GM18502 (cell line): ENCODE results near the gene C2orf42.
"Not testable (repeated sequence)": the region's sequence is repeated elsewhere in the genome, so short reads cannot be mapped to it uniquely, and the experiment has no call there.

Source experiments
- ATAC-seq: cut with Tn5 transposase; IDR thresholded peaks from one replicate; pipeline ENCODE4 v1.9.1; 2021; ENCODE audit warnings: mild to moderate bottlenecking; ENCODE audit not compliant: unreplicated experiment, poor library complexity

The C2orf42 gene

GRCh38 chr2:70181363-70181956 lies 9.4 kb downstream of the C2orf42 start:
- peak; percentile 79 for ATAC-seq

- ATAC-seq, result no peak
Measured at GRCh38 chr2:70173520-70173919, 17.3 kb downstream of the C2orf42 start.

- not testable (repeated sequence) for ATAC-seq
Measured at GRCh38 chr2:70169654-70170245, 21.1 kb downstream of the C2orf42 start.

- peak; percentile 97 for ATAC-seq
Measured at GRCh38 chr2:70161069-70161534, 29.7 kb downstream of the C2orf42 start.

GRCh38 chr2:70160545-70160944 lies 30.3 kb downstream of the C2orf42 start:
- ATAC-seq, result no peak

GRCh38 chr2:70149130-70149686 lies 41.6 kb downstream of the C2orf42 start:
- ATAC-seq, result not testable (repeated sequence)

- not testable (repeated sequence) for ATAC-seq
Measured at GRCh38 chr2:70148211-70148760, 42.5 kb downstream of the C2orf42 start.

GRCh38 chr2:70145851-70146739 lies 44.7 kb downstream of the C2orf42 start:
- ATAC-seq, result no peak

- no peak for ATAC-seq
Measured at GRCh38 chr2:70145144-70145490, 45.7 kb downstream of the C2orf42 start.

- no peak for ATAC-seq
Measured at GRCh38 chr2:70144443-70145143, 46.2 kb downstream of the C2orf42 start.

- ATAC-seq, result no peak
Measured at GRCh38 chr2:70143314-70144150, 47.3 kb downstream of the C2orf42 start.

- peak; percentile 73 for ATAC-seq
Measured at GRCh38 chr2:70142590-70143313, 48.1 kb downstream of the C2orf42 start.

GRCh38 chr2:70141902-70142589 lies 48.8 kb downstream of the C2orf42 start:
- peak; percentile 24 for ATAC-seq

- ATAC-seq, result peak; percentile 45
Measured at GRCh38 chr2:70141212-70141901, 49.5 kb downstream of the C2orf42 start.

- ATAC-seq, result no peak
Measured at GRCh38 chr2:70140791-70141211, 50.0 kb downstream of the C2orf42 start.

- not testable (repeated sequence) for ATAC-seq
Measured at GRCh38 chr2:70134323-70134983, 56.4 kb downstream of the C2orf42 start.
